GM12878 (cell line): ENCODE data around the gene NFATC1. TPM values are rescaled to one million over a fixed set of nuclear protein-coding genes. Genes with fewer than 3 reads are reported as not detected.

Experiments
- ATAC-seq: fragments of 200-7000 bp; cut with Tn5 transposase; 3 replicates; pipeline ENCODE4 v1.9.1; 2020; ENCODE audit warnings: mild to moderate bottlenecking, moderate library complexity
- BruUV-seq: library from RNA; stranded (reverse); fragments of 400-500 nt; replicated peaks from 2 replicates; lab custom pipeline; 2021; lab: Mats Ljungman, UMichigan
- CTCF ChIA-PET: fragments of 300-600 bp; sonication (Branson Sonifier 250); formaldehyde crosslinking; extraction: SDS; loops from one replicate; lab custom pipeline; 2021; ENCODE audit warnings: inconsistent platforms; lab: Yijun Ruan, JAX
- POLR2A ChIA-PET: fragments of 350-600 bp; formaldehyde crosslinking; extraction: SDS; loops from one replicate; lab custom pipeline; 2021; ENCODE audit warnings: inconsistent platforms; lab: Charles Lee
- RAD21 ChIA-PET: fragments of 300-600 bp; sonication (Branson Sonifier 250); formaldehyde crosslinking; loops from one replicate; lab custom pipeline; 2023; ENCODE audit warnings: antibody characterized with exemption; ENCODE audit not compliant: unreplicated experiment; lab: Charles Lee
- SMC1A ChIA-PET: fragments of 300-600 bp; sonication (Branson Sonifier 250); formaldehyde crosslinking; loops from one replicate; lab custom pipeline; 2023; ENCODE audit not compliant: unreplicated experiment, uncharacterized antibody; lab: Charles Lee
- DNase-seq: peaks from one replicate; pipeline ENCODE4 v3.0.0-alpha.2; 2011; ENCODE audit warnings: low read depth, low spot score
- FAIRE-seq: peaks from 3 replicates; lab custom pipeline; 2011; peaks lifted over from hg19 to GRCh38; lab: Jason Lieb, UNC
- H2AFZ ChIP-seq: 2 replicates; pipeline ENCODE4 v1.6.0; 2011; ENCODE audit warnings: low read depth, low read length, control low read depth; ENCODE audit not compliant: control insufficient read depth
- H3K27ac ChIP-seq: 2 replicates; pipeline ENCODE4 v1.5.1; 2011; ENCODE audit warnings: control low read depth; ENCODE audit not compliant: control insufficient read depth, insufficient read depth
- H3K27me3 ChIP-seq, 2 experiments: replicated peaks in 1 of 2; 2 replicates each; pipeline versions ENCODE4 v1.6.0 to v1.6.1; 2011; ENCODE audit warnings: low read length in 1 of 2; ENCODE audit not compliant: control insufficient read depth in 2 of 2, insufficient read depth in 2 of 2
- H3K36me3 ChIP-seq, 2 experiments: 2 replicates each; pipeline ENCODE4 v1.5.1; 2011; ENCODE audit warnings: low read length in 1 of 2; ENCODE audit not compliant: control insufficient read depth in 2 of 2, insufficient read depth in 2 of 2
- H3K4me1 ChIP-seq: 2 replicates; pipeline ENCODE4 v1.6.1; 2011; ENCODE audit warnings: mild to moderate bottlenecking, low read length, moderate library complexity, mixed read lengths; ENCODE audit not compliant: control insufficient read depth, insufficient read depth
- H3K4me2 ChIP-seq: 2 replicates; pipeline ENCODE4 v1.6.0; 2011; ENCODE audit warnings: control low read depth; ENCODE audit not compliant: control insufficient read depth, insufficient read depth
- H3K4me3 ChIP-seq: fragments of 200-600 bp; sonication (generic); 2 replicates; pipeline ENCODE4 v1.5.1; 2016
- H3K79me2 ChIP-seq: 2 replicates; pipeline ENCODE4 v1.6.0; 2011; ENCODE audit warnings: low read length; ENCODE audit not compliant: control insufficient read depth, insufficient read depth
- H3K9ac ChIP-seq: 2 replicates; pipeline ENCODE4 v1.8.0; 2011; ENCODE audit warnings: low read length, control low read depth, mixed read lengths; ENCODE audit not compliant: control insufficient read depth, insufficient read depth
- H3K9me3 ChIP-seq: replicated peaks from 3 replicates; pipeline ENCODE4 v1.5.1; 2011; ENCODE audit warnings: mild to moderate bottlenecking, low read length; ENCODE audit not compliant: control insufficient read depth, insufficient read depth
- H4K20me1 ChIP-seq: 2 replicates; pipeline ENCODE4 v1.6.0; 2011; ENCODE audit not compliant: control insufficient read depth, insufficient read depth
- BHLHE40 ChIP-seq, 2 experiments: fragments of 450-650 bp in 1 of 2; IDR thresholded peaks; 2 replicates each; pipeline ENCODE4 v1.6.1; 2011 to 2017; ENCODE audit warnings: low read depth in 2 of 2, borderline replicate concordance in 1 of 2, improper control_type of control experiment in 1 of 2, low read length in 1 of 2, mild to moderate bottlenecking in 1 of 2
- HDGF ChIP-seq: fragments of 450-650 bp; IDR thresholded peaks from 2 replicates; pipeline ENCODE4 v1.6.1; 2016; ENCODE audit warnings: antibody characterized with exemption
- MEF2B ChIP-seq: fragments of 450-650 bp; IDR thresholded peaks from 2 replicates; pipeline ENCODE4 v1.6.1; 2018; ENCODE audit warnings: mild to moderate bottlenecking, moderate library complexity; ENCODE audit not compliant: partially characterized antibody, poor library complexity, severe bottlenecking
- TCF3 ChIP-seq: IDR thresholded peaks from 2 replicates; pipeline ENCODE4 v1.6.1; 2012; ENCODE audit warnings: low read depth, mild to moderate bottlenecking, low read length, borderline replicate concordance; ENCODE audit not compliant: insufficient read depth
- USF1 ChIP-seq: IDR thresholded peaks from 2 replicates; pipeline ENCODE4 v1.6.1; 2011; ENCODE audit warnings: borderline replicate concordance, low read depth, mild to moderate bottlenecking, moderate library complexity, mixed read lengths, low read length; ENCODE audit not compliant: insufficient read depth; ENCODE audit errors: extremely low read length
- ZZZ3 ChIP-seq: IDR thresholded peaks from 2 replicates; pipeline ENCODE4 v1.6.1; 2011; ENCODE audit warnings: low read depth; ENCODE audit not compliant: control insufficient read depth, insufficient read length
- WGBS: methylation state at CpG from one replicate; pipeline ENCODE4 v1.1.6; 2016; ENCODE audit warnings: low lambda C conversion rate; ENCODE audit not compliant: insufficient replicate concordance, insufficient coverage; ENCODE audit errors: missing lambda C conversion rate; 5-methylcytosine and 5-hydroxymethylcytosine counted together
- in situ Hi-C: fragments of 300-500 bp; cut with MboI; formaldehyde crosslinking; loops from 9 replicates; pipeline ENCODE4 v1.14.3; 2018; ENCODE audit warnings: mixed read lengths
- intact Hi-C: fragments of 100-400 bp; cut with micrococcal nuclease; formaldehyde crosslinking; loops from one replicate; pipeline ENCODE4 v1.14.2; 2022; ENCODE audit not compliant: unreplicated experiment
- polyA plus RNA-seq, 11 experiments: library from polyadenylated mRNA; depleted of rRNA in 4 of 11; unstranded in 6 of 11; stranded (reverse) in 5 of 11; fragments of >200 nt; fragmentation: Nextera tagmentation in 4 of 11; fragmentation: Illumina TruSeq in 1 of 11; extraction: Ambion mirVana in 4 of 11; extraction: Trizol in 1 of 11; gene quantifications; 1 replicate in 1 of 11; 2 replicates in 10 of 11; pipeline versions ENCODE4 v1.2.1 to v1.2.3, GENCODE V29; 2011 to 2016; ENCODE audit warnings: inconsistent platforms in 2 of 11, missing spikeins in 2 of 11, low read depth in 1 of 11
- total RNA-seq, 4 experiments: library from RNA; depleted of rRNA in 3 of 4; stranded (reverse); fragments of >200 nt in 3 of 4; fragmentation: Illumina TruSeq in 1 of 4; extraction: Trizol in 1 of 4; gene quantifications; 2 replicates each; pipeline versions ENCODE4 v1.2.1 to v1.2.3, GENCODE V29; 2013 to 2021
- TF ChIP-seq, protein P1 (sequence below): fragments of 450-650 bp; formaldehyde crosslinking; IDR thresholded peaks from 2 replicates; pipeline ENCODE4 v1.4.0; 2020; ENCODE audit warnings: mild to moderate bottlenecking, moderate library complexity

The NFATC1 gene
- total and polyA plus RNA-seq, 10 of the 15 experiments (the other 5 are each of a cell fraction or from before 2014, with no cell fraction given): 0.84 to 20.8 (median 5.1) TPM

- H3K27ac ChIP-seq: no peak overlapping the region
- POLR2A ChIA-PET: no interaction called here
- H3K4me1 ChIP-seq: peaks cover 4% of the 10 kb centered on the region; the same call in 1 of the 2 replicates
- ATAC-seq (peak; percentile 59), FAIRE-seq (no peak), DNase-seq (no peak)
- in situ Hi-C loops: no loop called here
- peaks cover 0 to 8% of the 10 kb centered on the region in 2 experiments; a peak in 2 of 4 replicates for H3K36me3 ChIP-seq
- H3K79me2 ChIP-seq: no peaks in the 10 kb centered on the region
- H3K9me3 ChIP-seq: no peaks in the 10 kb centered on the region
- SMC1A ChIA-PET: interaction anchor here (0.8 to 1.1 kb wide), 4 partner anchors 23 to 85 kb away, joined by 3 to 4 read pairs (median 3); no protein-coding TSS in a partner anchor
- RAD21 ChIA-PET: interaction anchor here (1.1 to 1.5 kb wide), 5 partner anchors 23 to 80 kb away, joined by 3 to 6 read pairs (median 5); no protein-coding TSS in a partner anchor
- WGBS: 46% methylated on average over 25 of the region's 29 CpGs
- TF ChIP-seq USF1 (no peak), BHLHE40 (IDR thresholded peaks at IDR 0.05; ENCODE audit: borderline replicate concordance in 1 of 2, low read depth in 2 of 2, low read length in 1 of 2) (peak in 1 of 2 experiments; percentile 34; a peak in 1 of 4 replicates), ZZZ3 (no peak), MEF2B (peak; percentile 58), TCF3 (no peak), HDGF (no peak)
- TF ChIP-seq, protein P1, sequence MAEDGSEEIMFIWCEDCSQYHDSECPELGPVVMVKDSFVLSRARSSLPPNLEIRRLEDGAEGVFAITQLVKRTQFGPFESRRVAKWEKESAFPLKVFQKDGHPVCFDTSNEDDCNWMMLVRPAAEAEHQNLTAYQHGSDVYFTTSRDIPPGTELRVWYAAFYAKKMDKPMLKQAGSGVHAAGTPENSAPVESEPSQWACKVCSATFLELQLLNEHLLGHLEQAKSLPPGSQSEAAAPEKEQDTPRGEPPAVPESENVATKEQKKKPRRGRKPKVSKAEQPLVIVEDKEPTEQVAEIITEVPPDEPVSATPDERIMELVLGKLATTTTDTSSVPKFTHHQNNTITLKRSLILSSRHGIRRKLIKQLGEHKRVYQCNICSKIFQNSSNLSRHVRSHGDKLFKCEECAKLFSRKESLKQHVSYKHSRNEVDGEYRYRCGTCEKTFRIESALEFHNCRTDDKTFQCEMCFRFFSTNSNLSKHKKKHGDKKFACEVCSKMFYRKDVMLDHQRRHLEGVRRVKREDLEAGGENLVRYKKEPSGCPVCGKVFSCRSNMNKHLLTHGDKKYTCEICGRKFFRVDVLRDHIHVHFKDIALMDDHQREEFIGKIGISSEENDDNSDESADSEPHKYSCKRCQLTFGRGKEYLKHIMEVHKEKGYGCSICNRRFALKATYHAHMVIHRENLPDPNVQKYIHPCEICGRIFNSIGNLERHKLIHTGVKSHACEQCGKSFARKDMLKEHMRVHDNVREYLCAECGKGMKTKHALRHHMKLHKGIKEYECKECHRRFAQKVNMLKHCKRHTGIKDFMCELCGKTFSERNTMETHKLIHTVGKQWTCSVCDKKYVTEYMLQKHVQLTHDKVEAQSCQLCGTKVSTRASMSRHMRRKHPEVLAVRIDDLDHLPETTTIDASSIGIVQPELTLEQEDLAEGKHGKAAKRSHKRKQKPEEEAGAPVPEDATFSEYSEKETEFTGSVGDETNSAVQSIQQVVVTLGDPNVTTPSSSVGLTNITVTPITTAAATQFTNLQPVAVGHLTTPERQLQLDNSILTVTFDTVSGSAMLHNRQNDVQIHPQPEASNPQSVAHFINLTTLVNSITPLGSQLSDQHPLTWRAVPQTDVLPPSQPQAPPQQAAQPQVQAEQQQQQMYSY (CRISPR knock-in tag): no peak
- intact Hi-C loops: loop anchor here (2.0 kb wide), 1 partner anchor 18 kb away; no protein-coding TSS in a partner anchor
- peak overlapping the region; percentile 9; the same call in 1 of the 2 replicates for H3K4me2 ChIP-seq
- no peak overlapping the region for H3K9ac ChIP-seq
- H3K4me3 ChIP-seq: no peak overlapping the region
- CTCF ChIA-PET: interaction anchor here (1.0 to 1.1 kb wide), 3 partner anchors 17 to 46 kb away, joined by 3 read pairs; no protein-coding TSS in a partner anchor
- H4K20me1 ChIP-seq: no peaks in the 10 kb centered on the region
- no peaks in the 10 kb centered on the region for H3K27me3 ChIP-seq
- H2AFZ ChIP-seq: no peak overlapping the region
- BruUV-seq: no TSS peak
Measured at GRCh38 chr18:79442508-79443221, 46.9 kb downstream of the NFATC1 start.
